KOPT-K1 (cell line): Measurements from ENCODE around the gene NFATC4.

Experiments
- H3K27ac ChIP-seq: fragments of 200-600 bp; sonication (generic); 2 replicates; pipeline ENCODE4 v1.5.1; 2016; ENCODE audit warnings: antibody characterized with exemption, mild to moderate bottlenecking, low read depth, low read length; ENCODE audit not compliant: poor library complexity, severe bottlenecking
- H3K36me3 ChIP-seq: fragments of 200-600 bp; sonication (generic); 2 replicates; pipeline ENCODE4 v1.5.1; 2017; ENCODE audit warnings: antibody characterized with exemption, mild to moderate bottlenecking, low read length, moderate library complexity; ENCODE audit not compliant: insufficient read depth
- H3K9me3 ChIP-seq: fragments of 200-600 bp; sonication (generic); 2 replicates; pipeline ENCODE4 v1.5.1; 2017; ENCODE audit warnings: antibody characterized with exemption, low read length, mild to moderate bottlenecking; ENCODE audit not compliant: insufficient read depth, poor library complexity, severe bottlenecking

Gene NFATC4

DNA sequence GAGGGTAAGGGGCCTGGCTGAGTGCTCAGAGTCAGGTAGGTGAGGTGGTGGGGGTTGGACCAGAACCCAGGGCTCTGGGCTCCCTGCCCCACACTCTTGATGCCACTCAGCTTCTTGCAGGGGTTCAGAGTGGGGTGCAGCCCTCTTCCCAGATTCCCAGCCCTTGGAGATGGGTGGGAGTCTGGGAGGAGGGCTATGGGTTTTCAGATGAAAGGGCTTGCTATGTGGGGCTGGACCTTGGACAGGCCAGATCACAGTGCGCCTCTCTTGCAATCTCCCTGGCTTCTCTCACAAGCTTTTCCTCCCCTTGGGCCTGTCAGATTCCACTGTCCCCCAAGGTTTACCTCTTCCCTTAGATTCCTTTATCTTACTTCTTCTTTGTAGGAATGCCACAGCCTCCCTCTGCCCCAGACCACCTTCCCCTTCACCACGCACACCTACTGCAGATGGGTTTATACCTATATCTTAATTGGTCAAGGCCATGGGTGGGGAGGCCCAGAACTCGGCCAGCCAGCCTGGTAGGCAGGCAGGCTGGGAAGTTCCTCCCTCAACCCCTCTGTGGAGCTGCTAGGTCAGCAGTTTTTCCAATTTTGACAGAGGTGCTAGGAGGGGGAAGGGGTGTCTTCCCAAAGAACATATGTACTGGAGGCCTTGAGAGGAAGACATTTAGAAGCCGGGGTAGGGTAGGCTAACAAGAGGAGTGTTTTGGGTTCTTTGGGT lies 32.2 kb downstream of the NFATC4 start:
- H3K36me3 ChIP-seq = no peaks in the 10 kb centered on the region
- no peaks in the 10 kb centered on the region for H3K9me3 ChIP-seq
- H3K27ac ChIP-seq = no peak overlapping the region

- Histone ChIP-seq H3K9me3 (no peaks in the 10 kb centered on the region), H3K36me3 (no peaks in the 10 kb centered on the region), H3K27ac (no peak overlapping the region)
Observed at GRCh38 chr14:24401810-24402702, 34.1 kb downstream of the NFATC4 start.

GRCh38 chr14:24403294-24403998 lies 35.5 kb downstream of the NFATC4 start:
- Histone ChIP-seq H3K36me3 (no peaks in the 10 kb centered on the region), H3K9me3 (no peaks in the 10 kb centered on the region), H3K27ac (no peak overlapping the region)

- no peak overlapping the region for H3K27ac ChIP-seq
- H3K9me3 ChIP-seq = no peaks in the 10 kb centered on the region
- H3K36me3 ChIP-seq = no peaks in the 10 kb centered on the region
Observed at GRCh38 chr14:24404814-24405213, 36.8 kb downstream of the NFATC4 start.

DNA sequence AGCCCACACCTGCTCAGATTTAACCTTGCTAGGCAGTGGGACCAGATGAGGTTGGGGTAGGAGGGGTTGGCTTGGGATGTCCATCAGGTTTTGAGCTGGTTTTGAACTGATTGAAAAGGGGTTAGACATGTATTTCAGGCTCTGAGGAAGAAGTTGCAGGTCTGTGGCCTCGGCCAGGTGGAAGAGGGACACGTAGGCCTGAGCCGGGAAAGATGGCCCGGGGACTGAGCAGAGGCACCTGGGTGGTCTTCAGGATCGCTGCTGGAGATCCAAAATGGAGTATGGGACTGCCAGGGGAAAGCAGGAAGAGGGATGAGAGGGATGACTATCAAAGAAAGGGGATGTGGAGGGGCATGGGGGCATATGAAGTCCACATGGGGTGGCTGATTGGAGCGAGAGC lies 38.4 kb downstream of the NFATC4 start:
- no peaks in the 10 kb centered on the region for H3K9me3 ChIP-seq
- no peak overlapping the region for H3K27ac ChIP-seq
- no peaks in the 10 kb centered on the region for H3K36me3 ChIP-seq

- H3K27ac ChIP-seq = no peak overlapping the region
- no peaks in the 10 kb centered on the region for H3K9me3 ChIP-seq
- H3K36me3 ChIP-seq = no peaks in the 10 kb centered on the region
Observed at GRCh38 chr14:24407608-24408325, 39.8 kb downstream of the NFATC4 start.

- no peaks in the 10 kb centered on the region for H3K9me3 ChIP-seq
- no peak overlapping the region for H3K27ac ChIP-seq
- no peaks in the 10 kb centered on the region for H3K36me3 ChIP-seq
Observed at GRCh38 chr14:24408764-24409163, 40.8 kb downstream of the NFATC4 start.

- H3K9me3 ChIP-seq = no peaks in the 10 kb centered on the region
- no peak overlapping the region for H3K27ac ChIP-seq
- no peaks in the 10 kb centered on the region for H3K36me3 ChIP-seq
Observed at GRCh38 chr14:24409192-24409591, 41.2 kb downstream of the NFATC4 start.

DNA sequence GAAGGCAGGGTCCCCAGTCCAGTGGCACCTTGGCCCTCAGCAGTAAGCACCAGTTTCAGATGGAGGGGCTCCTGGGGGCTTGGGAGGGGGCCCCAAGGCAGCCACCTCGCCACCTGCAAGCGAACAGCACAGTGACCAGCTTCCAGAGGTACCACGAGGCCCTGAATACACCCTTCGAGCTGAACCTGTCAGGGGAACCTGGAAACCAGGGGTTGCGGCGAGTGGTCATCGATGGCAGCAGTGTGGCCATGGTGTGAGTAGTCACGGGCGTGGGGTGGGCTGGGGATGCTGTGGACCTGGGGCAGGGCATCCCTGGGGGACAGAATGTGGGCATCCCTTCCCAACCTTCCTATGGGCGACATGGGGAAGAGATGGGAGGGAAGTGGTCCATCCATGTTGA lies 42.0 kb downstream of the NFATC4 start:
- Histone ChIP-seq H3K9me3 (no peaks in the 10 kb centered on the region), H3K36me3 (no peaks in the 10 kb centered on the region), H3K27ac (no peak overlapping the region)

GRCh38 chr14:24411443-24412389 lies 43.7 kb downstream of the NFATC4 start:
- H3K9me3 ChIP-seq = no peaks in the 10 kb centered on the region
- no peak overlapping the region for H3K27ac ChIP-seq
- no peaks in the 10 kb centered on the region for H3K36me3 ChIP-seq

DNA sequence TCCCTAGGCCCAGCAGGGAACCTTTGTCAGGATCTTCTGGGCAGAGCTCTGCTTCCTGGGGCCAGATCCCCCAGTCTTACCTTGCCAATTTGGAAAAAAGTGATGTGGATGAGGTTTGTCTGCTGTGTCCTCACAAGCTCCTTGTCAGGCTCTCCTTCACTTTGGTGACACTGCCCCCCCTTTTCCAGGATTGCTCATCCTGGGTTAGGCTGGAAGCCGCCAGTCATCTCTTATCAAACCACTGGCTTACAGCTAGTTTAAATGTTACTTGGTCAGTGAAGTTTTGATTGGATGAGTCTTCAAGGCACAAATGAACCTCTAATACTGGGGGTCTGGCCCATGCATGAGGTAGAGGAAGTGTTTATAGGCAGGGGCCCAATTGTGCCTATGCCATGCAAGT lies 46.1 kb downstream of the NFATC4 start:
- H3K27ac ChIP-seq = no peak overlapping the region
- no peaks in the 10 kb centered on the region for H3K36me3 ChIP-seq
- H3K9me3 ChIP-seq = no peaks in the 10 kb centered on the region

- Histone ChIP-seq H3K9me3 (no peaks in the 10 kb centered on the region), H3K36me3 (no peaks in the 10 kb centered on the region), H3K27ac (no peak overlapping the region)
Observed at GRCh38 chr14:24414732-24415420, 46.9 kb downstream of the NFATC4 start.

GRCh38 chr14:24415421-24416253 lies 47.7 kb downstream of the NFATC4 start:
- Histone ChIP-seq H3K27ac (no peak overlapping the region), H3K36me3 (no peaks in the 10 kb centered on the region), H3K9me3 (no peaks in the 10 kb centered on the region)
